Stimulated activated CD4-positive, alpha-beta T cell treated with anti-CD3 and anti-CD28 coated beads, Interleukin-4, amount 100 ng/mL, for 48 hours (primary cell): ENCODE measurements around the gene SLC35F3.
"Not testable (repeated sequence)": the region's sequence is repeated elsewhere in the genome, so short reads cannot be mapped to it uniquely, and the experiment has no call there.

Source experiments
- DNase-seq, 2 donors: peaks; one replicate each; pipeline ENCODE4 v3.0.0-alpha.2; 2020; ENCODE audit warnings: low read depth in 2 of 2

Gene SLC35F3

GRCh38 chr1:233904633-233905415, at the start of gene SLC35F3:
SLC35F3 (plus strand) TSS chr1:233904676.
- DNase-seq = peak in 1 of 2 donors; percentile 3

DNA sequence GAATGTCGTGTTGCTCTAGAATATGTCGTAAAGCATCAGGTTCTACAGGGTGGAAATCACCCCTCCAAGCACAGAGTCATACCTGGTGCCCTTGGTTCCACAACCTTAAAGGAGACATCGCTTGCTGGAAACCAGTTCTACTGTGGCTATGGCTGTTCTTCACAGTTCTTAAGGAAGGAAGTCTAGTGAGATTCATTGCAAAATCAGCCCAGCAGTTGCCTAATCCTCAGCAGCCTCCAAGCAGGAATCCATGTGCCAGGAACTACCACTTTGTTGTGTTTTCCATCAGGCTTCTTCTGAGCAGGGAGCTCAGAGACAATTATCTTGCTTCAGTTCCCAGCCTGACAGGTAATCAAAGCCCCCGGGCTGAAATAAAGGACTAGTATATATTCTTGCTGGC, 45.0 kb upstream of the SLC35F3 start:
- DNase-seq = no peak

GRCh38 chr1:233863901-233864545, 40.5 kb upstream of the SLC35F3 start:
- DNase-seq = no peak

DNA sequence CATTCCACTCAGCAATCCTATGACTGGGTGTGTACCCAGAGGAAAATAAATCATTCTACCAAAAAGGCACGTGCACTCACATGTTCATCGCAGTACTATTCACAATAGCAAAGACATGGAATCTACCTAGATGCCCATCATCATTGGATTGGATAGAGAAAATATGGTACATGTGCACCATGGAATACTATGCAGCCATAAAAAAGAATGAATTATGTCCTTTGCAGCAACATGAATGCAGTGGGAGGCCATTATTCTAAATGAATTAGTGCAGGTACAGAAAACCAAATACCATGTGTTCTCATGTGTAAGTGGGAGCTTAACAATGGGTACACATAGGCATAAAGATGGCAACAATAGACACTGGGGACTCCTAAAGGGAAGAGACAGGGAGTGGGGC, 39.9 kb upstream of the SLC35F3 start:
- DNase-seq = no peak

GRCh38 chr1:233865216-233865615, 39.3 kb upstream of the SLC35F3 start:
- no peak for DNase-seq

GRCh38 chr1:233865902-233866301, 38.6 kb upstream of the SLC35F3 start:
- DNase-seq = no peak

DNA sequence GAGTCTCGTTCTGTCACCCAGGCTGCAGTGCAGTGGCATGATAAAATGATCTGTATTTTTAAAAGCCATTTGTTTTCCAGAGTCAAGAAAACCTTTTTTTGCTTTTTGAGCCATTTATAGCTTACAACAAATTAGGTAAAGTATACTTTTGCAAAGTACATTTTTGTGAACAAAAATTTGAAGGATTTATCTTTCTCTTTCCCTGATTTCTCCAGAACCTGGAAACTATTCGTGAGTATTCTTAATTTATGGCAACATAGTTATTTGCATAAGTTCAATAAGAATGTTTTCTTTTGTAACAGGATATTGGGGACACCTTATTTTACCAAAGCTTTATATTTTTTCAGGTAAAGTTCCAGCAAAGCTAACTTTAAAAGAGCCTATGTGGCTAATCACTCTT, 37.4 kb upstream of the SLC35F3 start:
- DNase-seq = no peak

DNA sequence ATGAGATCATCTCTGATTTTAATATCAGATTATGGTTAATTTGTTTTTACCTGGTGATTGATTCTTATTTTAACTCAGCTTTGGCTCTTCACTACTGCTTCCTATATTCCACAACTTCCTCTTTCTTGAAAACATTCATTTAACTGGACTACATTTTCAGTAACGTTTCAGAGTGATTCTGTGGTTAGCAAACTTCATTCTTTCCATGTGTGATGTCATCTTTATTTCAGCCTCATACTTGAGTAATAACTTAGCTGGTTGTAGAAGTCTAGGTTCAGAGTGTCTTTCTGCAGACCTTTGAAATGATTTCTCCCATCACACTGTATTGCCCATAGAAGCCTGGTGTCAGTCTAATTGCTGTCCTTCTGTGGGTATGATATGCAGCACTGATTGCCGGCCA, 36.0 kb upstream of the SLC35F3 start:
- DNase-seq = no peak

- DNase-seq = no peak
Measured at GRCh38 chr1:233869680-233870079, 34.8 kb upstream of the SLC35F3 start.

GRCh38 chr1:233873666-233874065, 30.8 kb upstream of the SLC35F3 start:
- DNase-seq = no peak

DNA sequence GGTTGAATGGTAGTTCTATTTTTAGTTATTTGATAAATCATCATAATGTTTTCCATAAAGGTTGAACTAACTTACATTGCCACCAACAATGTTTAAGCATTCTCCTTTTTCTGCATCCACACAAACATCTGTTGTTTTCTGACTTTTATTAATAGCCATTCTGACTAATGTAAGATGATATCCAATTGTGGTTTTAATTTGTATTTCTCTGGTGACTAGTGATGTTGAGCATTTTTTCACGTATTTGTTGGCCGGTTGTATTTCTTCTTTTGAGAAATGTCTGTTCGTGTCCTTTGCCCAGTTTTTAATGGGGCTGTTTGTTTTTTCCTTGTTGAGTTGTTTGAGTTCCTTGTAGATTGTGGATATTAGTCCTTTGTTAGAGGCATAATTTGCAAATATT, 24.6 kb upstream of the SLC35F3 start:
- DNase-seq = no peak

DNA sequence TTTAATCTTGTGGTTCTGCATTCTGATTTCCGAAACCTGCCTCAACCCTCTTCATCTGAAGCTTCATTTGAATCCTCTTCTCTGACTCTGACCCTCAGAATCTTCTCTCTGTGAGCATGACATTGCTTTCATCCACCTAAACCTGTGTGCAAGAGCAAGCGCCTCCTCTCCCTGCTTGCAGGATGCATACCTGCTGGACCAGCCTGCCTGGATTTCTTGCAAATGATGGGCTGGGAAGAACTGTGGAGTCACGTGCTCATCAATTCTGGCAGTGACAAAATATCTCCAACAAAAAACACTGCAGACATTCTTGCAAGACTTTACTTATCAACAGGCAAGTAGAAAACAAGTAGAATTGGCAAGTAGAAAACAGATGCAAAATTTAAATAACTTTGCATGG, 20.8 kb upstream of the SLC35F3 start:
- DNase-seq = no peak

- no peak for DNase-seq
Measured at GRCh38 chr1:233884461-233885151, 19.9 kb upstream of the SLC35F3 start.

GRCh38 chr1:233885196-233885920, 19.1 kb upstream of the SLC35F3 start:
- DNase-seq = no peak

DNA sequence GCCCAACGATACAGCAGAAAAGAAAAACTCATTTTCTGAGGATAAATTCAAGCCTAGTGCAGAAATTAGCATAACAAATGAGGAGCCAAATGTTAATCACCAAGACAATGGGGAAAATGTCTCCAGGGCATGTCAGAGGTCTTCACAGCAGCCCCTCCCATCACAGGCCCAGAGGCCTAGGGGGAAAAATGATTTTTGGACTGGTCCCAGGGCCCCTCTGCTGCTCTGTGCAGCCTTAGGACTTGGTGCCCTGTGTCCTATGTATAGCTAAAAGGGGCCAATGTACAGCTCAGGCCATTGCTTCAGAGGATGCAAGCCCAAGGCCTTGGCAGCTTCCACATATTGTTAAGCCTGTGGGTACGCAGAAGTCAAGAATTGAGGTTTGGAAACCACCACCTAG, 13.3 kb upstream of the SLC35F3 start:
- DNase-seq = not testable (repeated sequence)

GRCh38 chr1:233897325-233898162, 6.9 kb upstream of the SLC35F3 start:
- DNase-seq = no peak

GRCh38 chr1:233901495-233901894, 3.0 kb upstream of the SLC35F3 start:
- DNase-seq = no peak

DNA sequence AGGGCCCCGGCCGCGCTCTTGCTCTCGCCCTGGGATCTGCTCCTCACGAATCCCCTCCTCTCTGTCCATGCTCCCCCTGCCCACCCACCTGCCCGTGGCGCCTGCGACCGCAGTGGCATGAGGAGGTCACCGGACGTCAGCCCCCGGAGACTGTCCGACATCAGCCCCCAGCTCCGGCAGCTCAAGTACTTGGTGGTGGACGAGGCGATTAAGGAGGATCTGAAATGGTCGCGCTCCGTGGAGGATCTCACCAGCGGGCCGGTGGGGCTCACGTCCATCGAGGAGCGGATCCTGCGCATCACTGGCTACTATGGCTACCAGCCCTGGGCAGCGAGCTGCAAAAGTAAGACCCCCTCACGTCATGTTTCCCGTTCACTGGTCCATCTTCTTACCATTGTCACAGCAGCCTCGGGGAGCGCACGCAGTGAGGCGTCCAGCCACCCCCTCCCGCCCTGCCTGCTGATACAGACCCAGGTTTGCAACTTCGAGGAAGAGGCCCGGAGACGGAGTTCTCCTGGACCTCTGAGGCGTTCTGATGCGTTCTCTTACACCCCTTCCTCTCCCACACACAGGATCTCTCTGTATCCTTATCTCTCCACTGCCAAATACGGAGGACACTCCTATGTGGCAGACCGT, 1.1 kb downstream of the SLC35F3 start:
- no peak for DNase-seq

DNA sequence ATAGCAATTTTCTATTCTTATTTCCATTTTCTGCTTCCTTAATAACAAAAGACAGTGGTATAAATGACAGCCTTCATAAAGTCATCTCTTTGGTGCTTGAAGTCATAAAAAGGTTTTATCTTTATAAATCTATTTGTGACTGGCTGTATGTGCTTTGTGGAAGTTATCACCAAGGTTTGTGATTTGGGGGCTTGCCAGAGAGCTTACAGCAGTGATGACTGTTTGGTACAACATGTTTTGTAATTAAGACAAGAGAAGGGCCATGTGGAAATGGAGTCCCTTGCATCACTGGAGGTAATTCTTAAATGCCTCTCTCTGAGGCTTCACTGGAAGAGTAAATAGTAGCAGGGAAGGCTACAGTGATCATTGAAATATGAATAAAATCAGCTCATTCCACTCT, 2.7 kb downstream of the SLC35F3 start:
- no peak for DNase-seq

- no peak for DNase-seq
Measured at GRCh38 chr1:233908092-233908491, 3.6 kb downstream of the SLC35F3 start.

DNA sequence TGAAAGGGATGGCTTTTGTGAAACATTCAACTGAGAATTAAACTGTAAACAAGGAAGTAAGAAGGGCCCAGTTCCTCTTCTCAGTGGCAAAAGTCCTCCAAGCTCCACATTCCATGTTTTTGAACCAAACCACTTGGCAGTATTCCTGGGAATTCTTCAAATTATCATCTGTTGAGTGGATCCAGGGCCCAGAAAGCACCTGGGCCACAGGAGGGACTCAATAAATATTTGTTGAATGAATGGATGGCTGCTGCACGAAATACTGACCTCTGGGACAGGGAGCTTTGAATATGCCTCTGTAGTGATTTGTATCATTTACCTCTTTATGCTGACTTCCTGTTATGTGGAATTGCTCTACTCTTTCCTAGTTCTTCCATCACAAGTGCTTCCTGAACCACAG, 4.7 kb downstream of the SLC35F3 start:
- DNase-seq = no peak
